A549 (cell line): ENCODE data around the gene ZNF382. TPM values are rescaled to one million over a fixed set of nuclear protein-coding genes. Genes with fewer than 3 reads are reported as not detected.
A peak's percentile ranks its signal among the peaks of the same experiment; 100 is the strongest.

ENCODE experiments used
- ATAC-seq, 2 experiments: fragments of 200-7000 bp in 1 of 2; fragments of >200 bp in 1 of 2; cut with Nextera tagmentation in 1 of 2; cut with Tn5 transposase in 1 of 2; 3 replicates each; pipeline versions ENCODE4 v1.8.0 to v1.9.1; 2018 to 2020; ENCODE audit warnings: mild to moderate bottlenecking in 1 of 2, moderate library complexity in 1 of 2
- CTCF ChIA-PET: fragments of 300-600 bp; sonication (Branson Sonifier 250); formaldehyde crosslinking; extraction: SDS; loops from one replicate; lab custom pipeline; 2021; ENCODE audit warnings: antibody characterized with exemption, inconsistent platforms; lab: Yijun Ruan, JAX
- POLR2A ChIA-PET: fragments of 350-600 bp; formaldehyde crosslinking; extraction: SDS; loops from one replicate; lab custom pipeline; 2021; ENCODE audit warnings: antibody characterized with exemption, inconsistent platforms; lab: Yijun Ruan, JAX
- DNase-seq, 2 experiments: peaks; one replicate each; pipeline versions ENCODE4 v3.0.0 to v3.0.0-alpha.2; 2011 to 2016; ENCODE audit warnings: low read depth in 1 of 2, low spot score in 1 of 2
- FAIRE-seq: peaks from 2 replicates; lab custom pipeline; 2011; peaks lifted over from hg19 to GRCh38; lab: Jason Lieb, UNC
- H3K27ac ChIP-seq, 2 experiments: fragments of >200 bp; sonication (Bioruptor Twin); formaldehyde crosslinking; 3 replicates each; pipeline ENCODE4 v1.5.1; 2016 to 2017
- H3K4me1 ChIP-seq: fragments of >200 bp; sonication (Bioruptor Twin); formaldehyde crosslinking; 3 replicates; pipeline ENCODE4 v1.6.1; 2016
- H3K4me2 ChIP-seq: fragments of >200 bp; sonication (Bioruptor Twin); formaldehyde crosslinking; 3 replicates; pipeline ENCODE4 v1.6.1; 2016
- H3K4me3 ChIP-seq: fragments of >200 bp; sonication (Bioruptor Twin); formaldehyde crosslinking; 3 replicates; pipeline ENCODE4 v1.5.1; 2016
- H3K9me3 ChIP-seq: fragments of >200 bp; sonication (Bioruptor Twin); formaldehyde crosslinking; 3 replicates; pipeline ENCODE4 v1.6.1; 2016
- CHD2 ChIP-seq: fragments of 150-350 bp; IDR thresholded peaks from 2 replicates; pipeline ENCODE4 v1.6.1; 2014; ENCODE audit warnings: low read length; ENCODE audit not compliant: partially characterized antibody
- GATA3 ChIP-seq: IDR thresholded peaks from 2 replicates; pipeline ENCODE4 v1.6.1; 2012; ENCODE audit warnings: borderline replicate concordance
- HEYL ChIP-seq: fragments of 250-450 bp; sonication (Bioruptor Pico); IDR thresholded peaks from 2 replicates; pipeline ENCODE4 v1.8.0; 2021; ENCODE audit warnings: mild to moderate bottlenecking, moderate library complexity
- MAZ ChIP-seq: fragments of 150-350 bp; IDR thresholded peaks from 2 replicates; pipeline ENCODE4 v1.6.1; 2014; ENCODE audit warnings: antibody characterized with exemption, low read depth, low read length, borderline replicate concordance
- NPAS2 ChIP-seq: fragments of 250-450 bp; sonication (Bioruptor Pico); IDR thresholded peaks from 2 replicates; pipeline ENCODE4 v1.8.0; 2022; ENCODE audit warnings: mild to moderate bottlenecking, moderate library complexity, borderline replicate concordance
- POLR2AphosphoS2 ChIP-seq: conservative IDR thresholded peaks from 2 replicates; pipeline ENCODE4 v1.6.1; 2012; ENCODE audit warnings: low read length, improper control_type of control experiment, inconsistent platforms
- RARB ChIP-seq: fragments of 250-450 bp; sonication (Bioruptor Pico); IDR thresholded peaks from 2 replicates; pipeline ENCODE4 v1.8.0; 2021; ENCODE audit warnings: mild to moderate bottlenecking, moderate library complexity
- RNF2 ChIP-seq: fragments of 200-600 bp; sonication (generic); IDR thresholded peaks from 2 replicates; pipeline ENCODE4 v1.6.1; 2016; ENCODE audit warnings: low read depth, mild to moderate bottlenecking, antibody characterized with exemption, moderate library complexity, borderline replicate concordance
- SMC3 ChIP-seq: fragments of >200 bp; sonication (Bioruptor Twin); formaldehyde crosslinking; IDR thresholded peaks from 3 replicates; pipeline ENCODE4 v1.6.1; 2018; ENCODE audit warnings: inconsistent platforms
- TFCP2L1 ChIP-seq: fragments of 250-450 bp; sonication (Bioruptor Pico); IDR thresholded peaks from 2 replicates; pipeline ENCODE4 v1.5.0; 2021; ENCODE audit warnings: mild to moderate bottlenecking
- polyA plus RNA-seq, 4 experiments: library from polyadenylated mRNA; depleted of rRNA in 3 of 4; stranded (reverse); fragments of >200 nt; fragmentation: RNase III in 1 of 4; extraction: RNeasy Plus Mini Kit Qiagen cat#74134 plus additional on column Dnase treatment in 1 of 4; gene quantifications; 2 replicates in 3 of 4; 3 replicates in 1 of 4; pipeline ENCODE4 v1.2.3, GENCODE V29; 2011 to 2017
- TF ChIP-seq, protein P1 (sequence below): fragments of 450-650 bp; IDR thresholded peaks from 2 replicates; pipeline ENCODE4 v1.6.1; 2014; ENCODE audit warnings: antibody characterized with exemption

The ZNF382 gene
- polyA plus RNA-seq, 2 of the 4 experiments (the other 2 are of a cell fraction): 0.08 to 0.30 TPM

DNA sequence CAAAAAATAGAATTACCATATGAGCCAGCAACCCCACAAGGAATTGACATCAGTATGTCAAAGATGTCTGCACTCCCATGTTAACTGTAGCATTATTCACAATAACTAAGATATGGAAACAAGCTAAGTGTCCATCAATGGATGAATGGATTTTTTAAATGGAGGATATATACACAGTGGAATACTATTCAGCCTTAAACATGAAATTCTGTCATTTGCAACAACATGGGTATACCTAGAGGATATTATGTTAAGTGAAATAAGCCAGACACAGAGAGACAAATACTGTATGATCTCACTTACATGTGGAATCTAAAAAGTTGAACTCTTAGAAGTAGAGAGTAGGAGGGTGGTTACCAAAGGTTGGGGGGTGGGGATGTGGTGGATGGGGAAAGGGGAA lies 74.3 kb downstream of the ZNF382 start:
- FAIRE-seq: peak; percentile 96
- no peak overlapping the region for H3K4me3 ChIP-seq
- CTCF ChIA-PET: no interaction called here
- H3K4me2 ChIP-seq: no peak overlapping the region
- TF ChIP-seq SMC3: no peak
- TF ChIP-seq GATA3: no peak
- no peak for TF ChIP-seq RARB (CRISPR knock-in tag)
- TF ChIP-seq HEYL: no peak
- TF ChIP-seq, protein P1, sequence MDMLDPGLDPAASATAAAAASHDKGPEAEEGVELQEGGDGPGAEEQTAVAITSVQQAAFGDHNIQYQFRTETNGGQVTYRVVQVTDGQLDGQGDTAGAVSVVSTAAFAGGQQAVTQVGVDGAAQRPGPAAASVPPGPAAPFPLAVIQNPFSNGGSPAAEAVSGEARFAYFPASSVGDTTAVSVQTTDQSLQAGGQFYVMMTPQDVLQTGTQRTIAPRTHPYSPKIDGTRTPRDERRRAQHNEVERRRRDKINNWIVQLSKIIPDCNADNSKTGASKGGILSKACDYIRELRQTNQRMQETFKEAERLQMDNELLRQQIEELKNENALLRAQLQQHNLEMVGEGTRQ: no peak
- no peak for TF ChIP-seq TFCP2L1
- no peak for TF ChIP-seq NPAS2 (CRISPR knock-in tag)
- TF ChIP-seq RNF2: no peak
- no peak for TF ChIP-seq CHD2
- no peak for TF ChIP-seq POLR2AphosphoS2
- TF ChIP-seq MAZ: no peak
- DNase-seq: no peak
- no peaks in the 10 kb centered on the region for H3K4me1 ChIP-seq
- POLR2A ChIA-PET: no interaction called here
- H3K27ac ChIP-seq: no peak overlapping the region
- H3K9me3 ChIP-seq: peaks cover 94% of the 10 kb centered on the region
- ATAC-seq: no peak

Other genes with a start within 250 kb of the ZNF382 start
- 5.8 and 7.1 TPM in 2 replicates for gene ZFP14, start 226.1 kb upstream of the ZNF382 start, polyA plus RNA-seq (2011; rRNA removed)
- 3.3 to 3.8 TPM (median 3.4 TPM) in 3 replicates for gene ZFP14, start 226.1 kb upstream of the ZNF382 start, polyA plus RNA-seq (2017; fragmentation: RNase III; extraction: RNeasy Plus Mini Kit Qiagen cat#74134 plus additional on column Dnase treatment)
- gene ZFP82, start 186.7 kb upstream of the ZNF382 start, polyA plus RNA-seq (2011; rRNA removed): 5.9 and 6.7 TPM in 2 replicates
- gene ZFP82, start 186.7 kb upstream of the ZNF382 start, polyA plus RNA-seq (2017; fragmentation: RNase III; extraction: RNeasy Plus Mini Kit Qiagen cat#74134 plus additional on column Dnase treatment): 3.1 to 3.7 TPM (median 3.7 TPM) in 3 replicates
- gene ZNF566, start 115.8 kb upstream of the ZNF382 start, polyA plus RNA-seq (2011; rRNA removed): 12.6 and 13.0 TPM in 2 replicates
- 10.6 to 12.0 TPM (median 11.7 TPM) in 3 replicates for gene ZNF566, start 115.8 kb upstream of the ZNF382 start, polyA plus RNA-seq (2017; fragmentation: RNase III; extraction: RNeasy Plus Mini Kit Qiagen cat#74134 plus additional on column Dnase treatment)
- 19.3 and 25.6 TPM in 2 replicates for gene ZNF260, start 77.0 kb upstream of the ZNF382 start, polyA plus RNA-seq (2011; rRNA removed)
- gene ZNF260, start 77.0 kb upstream of the ZNF382 start, polyA plus RNA-seq (2017; fragmentation: RNase III; extraction: RNeasy Plus Mini Kit Qiagen cat#74134 plus additional on column Dnase treatment): 22.0 to 23.8 TPM (median 22.8 TPM) in 3 replicates
- gene ZNF529, start 32.0 kb upstream of the ZNF382 start, polyA plus RNA-seq (2011; rRNA removed): 6.0 and 7.0 TPM in 2 replicates
- 3.1 to 3.6 TPM (median 3.2 TPM) in 3 replicates for gene ZNF529, start 32.0 kb upstream of the ZNF382 start, polyA plus RNA-seq (2017; fragmentation: RNase III; extraction: RNeasy Plus Mini Kit Qiagen cat#74134 plus additional on column Dnase treatment)
- 12.0 and 14.7 TPM in 2 replicates for gene ZNF461, start 61.5 kb downstream of the ZNF382 start, polyA plus RNA-seq (2011; rRNA removed)
- 11.1 to 12.4 TPM (median 11.2 TPM) in 3 replicates for gene ZNF461, start 61.5 kb downstream of the ZNF382 start, polyA plus RNA-seq (2017; fragmentation: RNase III; extraction: RNeasy Plus Mini Kit Qiagen cat#74134 plus additional on column Dnase treatment)
- 16.3 and 19.0 TPM in 2 replicates for gene ZNF567, start 82.3 kb downstream of the ZNF382 start, polyA plus RNA-seq (2011; rRNA removed)
- gene ZNF567, start 82.3 kb downstream of the ZNF382 start, polyA plus RNA-seq (2017; fragmentation: RNase III; extraction: RNeasy Plus Mini Kit Qiagen cat#74134 plus additional on column Dnase treatment): 7.9 to 8.9 TPM (median 8.7 TPM) in 3 replicates
- gene ZNF850, start 167.5 kb downstream of the ZNF382 start, polyA plus RNA-seq (2011; rRNA removed): 1.8 and 3.1 TPM in 2 replicates
- 1.3 to 1.9 TPM (median 1.5 TPM) in 3 replicates for gene ZNF850, start 167.5 kb downstream of the ZNF382 start, polyA plus RNA-seq (2017; fragmentation: RNase III; extraction: RNeasy Plus Mini Kit Qiagen cat#74134 plus additional on column Dnase treatment)
- gene ZNF790, start 233.1 kb downstream of the ZNF382 start, polyA plus RNA-seq (2011; rRNA removed): 0.37 and 0.52 TPM in 2 replicates
- 0.42 to 0.66 TPM (median 0.56 TPM) in 3 replicates for gene ZNF790, start 233.1 kb downstream of the ZNF382 start, polyA plus RNA-seq (2017; fragmentation: RNase III; extraction: RNeasy Plus Mini Kit Qiagen cat#74134 plus additional on column Dnase treatment)
- gene ZNF345, start 245.6 kb downstream of the ZNF382 start, polyA plus RNA-seq (2011; rRNA removed): 0.33 and 0.66 TPM in 2 replicates
- gene ZNF345, start 245.6 kb downstream of the ZNF382 start, polyA plus RNA-seq (2017; fragmentation: RNase III; extraction: RNeasy Plus Mini Kit Qiagen cat#74134 plus additional on column Dnase treatment): 0.27 to 0.39 TPM (median 0.32 TPM) in 3 replicates